Gastrocnemius medialis (tissue), 4 donors: Measurements from ENCODE around the gene LZTS2.

Experiments used
- CTCF ChIP-seq, 5 experiments: fragments of 450-650 bp in 3 of 5; fragments of 200-600 bp in 2 of 5; sonication (generic) in 2 of 5; IDR thresholded peaks in 4 of 5; conservative IDR thresholded peaks in 1 of 5; 1 replicate in 4 of 5; 2 replicates in 1 of 5; pipeline ENCODE4 v1.5.1; 2016 to 2019; ENCODE audit warnings: antibody characterized with exemption in 5 of 5, mild to moderate bottlenecking in 3 of 5, moderate library complexity in 3 of 5
- POLR2A ChIP-seq, 2 donors: fragments of 450-650 bp; IDR thresholded peaks; one replicate each; pipeline ENCODE4 v1.6.1; 2017; ENCODE audit warnings: antibody characterized with exemption in 2 of 2, mild to moderate bottlenecking in 2 of 2, moderate library complexity in 2 of 2

- TF ChIP-seq CTCF (IDR thresholded peaks at IDR 0.05 in 4 of 5, conservative IDR thresholded peaks at IDR 0.05 in 1 of 5), result no peak
- TF ChIP-seq POLR2A (IDR thresholded peaks at IDR 0.05), result no peak
These were observed 30.1 kb downstream of the LZTS2 start for GRCh38 chr10:101029520-101030295.
